Measurements from ENCODE around the gene CMIP. TPM values are rescaled to one million over a fixed set of nuclear protein-coding genes. Genes with fewer than 3 reads are reported as not detected.

The CMIP gene
- total RNA-seq, 6 experiments from 2014 or later: 12.2 to 23.0 (median 16.5) TPM

DNA sequence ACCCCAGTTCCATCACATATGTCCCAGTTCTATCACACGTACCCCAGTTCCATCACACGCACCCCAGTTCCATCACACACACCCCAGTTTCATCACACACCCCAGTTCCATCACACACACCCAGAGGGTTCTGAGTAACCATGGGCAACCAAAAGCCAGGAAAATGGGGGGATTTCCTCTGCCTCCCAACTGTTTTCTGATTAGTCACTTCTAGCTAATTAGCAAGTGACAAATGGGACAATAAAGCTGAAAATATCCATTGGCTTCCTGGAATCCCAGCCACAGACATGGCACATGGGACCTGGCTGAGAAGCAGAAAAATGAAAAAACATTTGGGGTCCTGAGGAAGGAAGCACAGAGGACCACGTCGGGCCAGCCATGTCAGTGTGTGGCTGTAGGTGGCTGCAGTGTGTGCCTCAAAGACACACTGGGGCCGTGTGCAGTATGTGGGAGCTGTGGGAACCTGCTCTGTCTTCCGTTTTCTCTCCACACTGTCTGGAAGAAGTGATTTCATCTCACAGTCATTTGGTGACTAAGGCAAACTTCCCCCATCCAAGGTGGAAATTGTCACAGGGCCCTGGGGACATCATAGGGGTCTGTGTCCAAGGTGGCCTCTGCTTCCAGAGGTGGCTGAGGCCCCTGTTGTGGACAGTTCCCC is 106.7 kb downstream of the CMIP start:
- DNase-seq: peak in 1 of 3 donors; percentile 15
- no peaks in the 10 kb centered on the region for H3K36me3 ChIP-seq
- TF ChIP-seq, protein P1, sequence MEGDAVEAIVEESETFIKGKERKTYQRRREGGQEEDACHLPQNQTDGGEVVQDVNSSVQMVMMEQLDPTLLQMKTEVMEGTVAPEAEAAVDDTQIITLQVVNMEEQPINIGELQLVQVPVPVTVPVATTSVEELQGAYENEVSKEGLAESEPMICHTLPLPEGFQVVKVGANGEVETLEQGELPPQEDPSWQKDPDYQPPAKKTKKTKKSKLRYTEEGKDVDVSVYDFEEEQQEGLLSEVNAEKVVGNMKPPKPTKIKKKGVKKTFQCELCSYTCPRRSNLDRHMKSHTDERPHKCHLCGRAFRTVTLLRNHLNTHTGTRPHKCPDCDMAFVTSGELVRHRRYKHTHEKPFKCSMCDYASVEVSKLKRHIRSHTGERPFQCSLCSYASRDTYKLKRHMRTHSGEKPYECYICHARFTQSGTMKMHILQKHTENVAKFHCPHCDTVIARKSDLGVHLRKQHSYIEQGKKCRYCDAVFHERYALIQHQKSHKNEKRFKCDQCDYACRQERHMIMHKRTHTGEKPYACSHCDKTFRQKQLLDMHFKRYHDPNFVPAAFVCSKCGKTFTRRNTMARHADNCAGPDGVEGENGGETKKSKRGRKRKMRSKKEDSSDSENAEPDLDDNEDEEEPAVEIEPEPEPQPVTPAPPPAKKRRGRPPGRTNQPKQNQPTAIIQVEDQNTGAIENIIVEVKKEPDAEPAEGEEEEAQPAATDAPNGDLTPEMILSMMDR (IDR thresholded peaks at IDR 0.05): no peak
- intact Hi-C loops (cut with DNase I): no loop called here
- H3K4me3 ChIP-seq: no peak overlapping the region
- peak in 1 of 4 donors; percentile 0 for ATAC-seq
- no peaks in the 10 kb centered on the region for H3K9me3 ChIP-seq
- peak overlapping the region; percentile 43 to 71 (median 59) for H3K27ac ChIP-seq
- H3K27me3 ChIP-seq: no peaks in the 10 kb centered on the region
- peaks cover 2 to 60% (median 35%) of the 10 kb centered on the region in 4 donors for H3K4me1 ChIP-seq
- WGBS (ENCODE audit: insufficient coverage, low coverage, low lambda C conversion rate, missing lambda C conversion rate): 62% methylated on average over 4 of the region's 6 CpGs

GRCh38 chr16:81551821-81552304 is 107.3 kb downstream of the CMIP start:
- Histone ChIP-seq H3K9me3 (no peaks in the 10 kb centered on the region), H3K27ac (peak overlapping the region; percentile 43 to 71 (median 59)), H3K36me3 (no peaks in the 10 kb centered on the region), H3K4me1 (peaks cover 2 to 60% (median 35%) of the 10 kb centered on the region in 4 donors), H3K4me3 (no peak overlapping the region), H3K27me3 (no peaks in the 10 kb centered on the region)
- TF ChIP-seq, protein P1 (IDR thresholded peaks at IDR 0.05): no peak
- DNase-seq (peak; percentile 72 to 87 (median 76)), ATAC-seq (peak; percentile 45 to 53 (median 50))
- 33% methylated on average over 3 of the region's 11 CpGs for WGBS (ENCODE audit: insufficient coverage, low coverage, low lambda C conversion rate, missing lambda C conversion rate)
- intact Hi-C loops (cut with DNase I): no loop called here

DNA sequence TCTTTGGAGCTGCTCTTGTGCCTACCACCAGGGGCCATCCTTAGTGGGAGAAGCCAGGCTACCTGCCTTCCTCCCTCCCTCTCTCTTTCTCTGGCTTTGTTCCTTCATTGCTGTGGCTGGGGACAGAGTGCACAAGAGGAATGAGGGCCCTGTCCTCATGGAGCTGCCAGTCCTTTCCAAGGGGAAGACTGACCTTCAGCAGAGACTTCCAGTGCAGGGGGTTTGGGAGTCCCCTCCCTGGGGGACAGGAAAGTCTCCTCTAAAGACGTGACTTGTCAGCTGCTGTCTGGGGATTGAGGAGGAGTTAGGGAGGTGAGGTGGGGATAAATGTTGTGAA is 108.1 kb downstream of the CMIP start:
- Histone ChIP-seq H3K4me1 (peaks cover under 1 to 57% (median 35%) of the 10 kb centered on the region in 4 donors), H3K36me3 (no peaks in the 10 kb centered on the region), H3K27ac (peak overlapping the region; percentile 43 to 71 (median 59)), H3K9me3 (no peaks in the 10 kb centered on the region), H3K4me3 (no peak overlapping the region), H3K27me3 (no peaks in the 10 kb centered on the region)
- 40% methylated on average over 1 of the region's 1 CpG for WGBS (ENCODE audit: insufficient coverage, low coverage, low lambda C conversion rate, missing lambda C conversion rate)
- TF ChIP-seq, protein P1 (IDR thresholded peaks at IDR 0.05): no peak
- no peak for TF ChIP-seq POLR2A (IDR thresholded peaks at IDR 0.05)
- DNase-seq (no peak), ATAC-seq (no peak)
- intact Hi-C loops (cut with DNase I): no loop called here

- WGBS (ENCODE audit: insufficient coverage, low coverage, low lambda C conversion rate, missing lambda C conversion rate): 38% methylated on average over 11 of the region's 22 CpGs
- ATAC-seq: peak; percentile 16 to 63 (median 44)
- H3K27ac ChIP-seq: peak overlapping the region; percentile 43 to 71 (median 59)
- no peaks in the 10 kb centered on the region for H3K27me3 ChIP-seq
- TF ChIP-seq POLR2A (IDR thresholded peaks at IDR 0.05): no peak
- TF ChIP-seq, protein P1 (IDR thresholded peaks at IDR 0.05): no peak
- H3K9me3 ChIP-seq: no peaks in the 10 kb centered on the region
- H3K4me3 ChIP-seq: peak overlapping the region in 1 of 3 donors; percentile 9
- H3K36me3 ChIP-seq: no peaks in the 10 kb centered on the region
- intact Hi-C loops (cut with DNase I): no loop called here
- peak in 2 of 3 donors; percentile 71 to 72 for DNase-seq
- H3K4me1 ChIP-seq: peaks cover 0 to 54% (median 32%) of the 10 kb centered on the region in 4 donors
Observed at GRCh38 chr16:81553080-81553813, 108.6 kb downstream of the CMIP start.

All from right lobe of liver (tissue), 6 donors.